ENCODE results near the gene SFMBT1. TPM values are rescaled to one million over a fixed set of nuclear protein-coding genes. Genes with fewer than 3 reads are reported as not detected.

The SFMBT1 gene
- total and polyA plus RNA-seq, 4 donors, result 4.4 to 17.8 (median 10.4) TPM

DNA sequence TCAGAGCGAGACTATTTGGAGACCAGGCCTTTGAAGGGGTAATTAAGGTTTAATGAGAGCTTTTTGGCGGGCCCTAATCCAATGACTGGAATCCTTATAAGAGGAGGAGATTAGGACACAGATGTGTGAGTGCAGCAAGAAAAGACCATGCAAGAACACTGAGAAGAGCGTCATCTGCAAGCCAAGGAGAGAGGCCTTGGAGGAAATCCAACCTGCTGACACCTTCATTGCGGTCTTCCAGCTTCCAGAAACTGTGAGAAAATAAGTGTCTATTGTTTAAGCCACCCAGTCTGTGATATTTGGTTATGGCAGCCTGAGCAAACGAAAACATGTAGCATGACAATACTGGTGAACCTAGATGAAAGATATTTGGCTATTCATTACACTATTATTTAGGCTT, 188.0 kb downstream of the SFMBT1 start:
- Histone ChIP-seq H3K4me3 (ENCODE audit: low read depth in 1 of 3, low read length in 3 of 3) (no peak overlapping the region), H3K27ac (ENCODE audit: low read depth in 1 of 2, low read length in 2 of 2) (no peak overlapping the region), H3K36me3 (ENCODE audit: control insufficient read depth in 4 of 4, insufficient read depth in 3 of 4, low read depth in 1 of 4, low read length in 3 of 4) (peaks cover 0 to 9% (median 0%) of the 10 kb centered on the region in 4 donors), H3K9ac (ENCODE audit: low read depth in 1 of 2, low read length in 2 of 2) (no peak overlapping the region), H3K27me3 (ENCODE audit: control insufficient read depth in 4 of 4, insufficient read depth in 4 of 4, low read length in 3 of 4) (no peaks in the 10 kb centered on the region), H3K9me3 (ENCODE audit: control insufficient read depth in 4 of 4, low read length in 3 of 4) (no peaks in the 10 kb centered on the region), H3K4me1 (ENCODE audit: control insufficient read depth in 4 of 4, insufficient read depth in 4 of 4, low read length in 3 of 4) (no peaks in the 10 kb centered on the region)
- DNase-seq (ENCODE audit: low spot score), result no peak
- WGBS, result 96% methylated on average over 5 of the region's 5 CpGs
- TF ChIP-seq, protein P1, sequence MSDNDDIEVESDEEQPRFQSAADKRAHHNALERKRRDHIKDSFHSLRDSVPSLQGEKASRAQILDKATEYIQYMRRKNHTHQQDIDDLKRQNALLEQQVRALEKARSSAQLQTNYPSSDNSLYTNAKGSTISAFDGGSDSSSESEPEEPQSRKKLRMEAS (IDR thresholded peaks at IDR 0.05), result no peak
- TF ChIP-seq NR2F2 (IDR thresholded peaks at IDR 0.05) (no peak), RAD21 (IDR thresholded peaks at IDR 0.05) (no peak), EGR1 (IDR thresholded peaks at IDR 0.05; ENCODE audit: low read depth in 2 of 2) (no peak), GABPA (IDR thresholded peaks at IDR 0.05 in 1 of 2, conservative IDR thresholded peaks at IDR 0.05 in 1 of 2) (no peak), YY1 (IDR thresholded peaks at IDR 0.05) (no peak), HNF4A (conservative IDR thresholded peaks at IDR 0.05) (no peak), SP1 (IDR thresholded peaks at IDR 0.05) (no peak), JUND (IDR thresholded peaks at IDR 0.05) (no peak)
- TF ChIP-seq, protein P2, sequence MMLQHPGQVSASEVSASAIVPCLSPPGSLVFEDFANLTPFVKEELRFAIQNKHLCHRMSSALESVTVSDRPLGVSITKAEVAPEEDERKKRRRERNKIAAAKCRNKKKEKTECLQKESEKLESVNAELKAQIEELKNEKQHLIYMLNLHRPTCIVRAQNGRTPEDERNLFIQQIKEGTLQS (IDR thresholded peaks at IDR 0.05), result no peak
- TF ChIP-seq, protein P3, sequence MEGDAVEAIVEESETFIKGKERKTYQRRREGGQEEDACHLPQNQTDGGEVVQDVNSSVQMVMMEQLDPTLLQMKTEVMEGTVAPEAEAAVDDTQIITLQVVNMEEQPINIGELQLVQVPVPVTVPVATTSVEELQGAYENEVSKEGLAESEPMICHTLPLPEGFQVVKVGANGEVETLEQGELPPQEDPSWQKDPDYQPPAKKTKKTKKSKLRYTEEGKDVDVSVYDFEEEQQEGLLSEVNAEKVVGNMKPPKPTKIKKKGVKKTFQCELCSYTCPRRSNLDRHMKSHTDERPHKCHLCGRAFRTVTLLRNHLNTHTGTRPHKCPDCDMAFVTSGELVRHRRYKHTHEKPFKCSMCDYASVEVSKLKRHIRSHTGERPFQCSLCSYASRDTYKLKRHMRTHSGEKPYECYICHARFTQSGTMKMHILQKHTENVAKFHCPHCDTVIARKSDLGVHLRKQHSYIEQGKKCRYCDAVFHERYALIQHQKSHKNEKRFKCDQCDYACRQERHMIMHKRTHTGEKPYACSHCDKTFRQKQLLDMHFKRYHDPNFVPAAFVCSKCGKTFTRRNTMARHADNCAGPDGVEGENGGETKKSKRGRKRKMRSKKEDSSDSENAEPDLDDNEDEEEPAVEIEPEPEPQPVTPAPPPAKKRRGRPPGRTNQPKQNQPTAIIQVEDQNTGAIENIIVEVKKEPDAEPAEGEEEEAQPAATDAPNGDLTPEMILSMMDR (IDR thresholded peaks at IDR 0.05; ENCODE audit: low read depth, low read length, missing input control), result no peak
- TF ChIP-seq, protein P4, sequence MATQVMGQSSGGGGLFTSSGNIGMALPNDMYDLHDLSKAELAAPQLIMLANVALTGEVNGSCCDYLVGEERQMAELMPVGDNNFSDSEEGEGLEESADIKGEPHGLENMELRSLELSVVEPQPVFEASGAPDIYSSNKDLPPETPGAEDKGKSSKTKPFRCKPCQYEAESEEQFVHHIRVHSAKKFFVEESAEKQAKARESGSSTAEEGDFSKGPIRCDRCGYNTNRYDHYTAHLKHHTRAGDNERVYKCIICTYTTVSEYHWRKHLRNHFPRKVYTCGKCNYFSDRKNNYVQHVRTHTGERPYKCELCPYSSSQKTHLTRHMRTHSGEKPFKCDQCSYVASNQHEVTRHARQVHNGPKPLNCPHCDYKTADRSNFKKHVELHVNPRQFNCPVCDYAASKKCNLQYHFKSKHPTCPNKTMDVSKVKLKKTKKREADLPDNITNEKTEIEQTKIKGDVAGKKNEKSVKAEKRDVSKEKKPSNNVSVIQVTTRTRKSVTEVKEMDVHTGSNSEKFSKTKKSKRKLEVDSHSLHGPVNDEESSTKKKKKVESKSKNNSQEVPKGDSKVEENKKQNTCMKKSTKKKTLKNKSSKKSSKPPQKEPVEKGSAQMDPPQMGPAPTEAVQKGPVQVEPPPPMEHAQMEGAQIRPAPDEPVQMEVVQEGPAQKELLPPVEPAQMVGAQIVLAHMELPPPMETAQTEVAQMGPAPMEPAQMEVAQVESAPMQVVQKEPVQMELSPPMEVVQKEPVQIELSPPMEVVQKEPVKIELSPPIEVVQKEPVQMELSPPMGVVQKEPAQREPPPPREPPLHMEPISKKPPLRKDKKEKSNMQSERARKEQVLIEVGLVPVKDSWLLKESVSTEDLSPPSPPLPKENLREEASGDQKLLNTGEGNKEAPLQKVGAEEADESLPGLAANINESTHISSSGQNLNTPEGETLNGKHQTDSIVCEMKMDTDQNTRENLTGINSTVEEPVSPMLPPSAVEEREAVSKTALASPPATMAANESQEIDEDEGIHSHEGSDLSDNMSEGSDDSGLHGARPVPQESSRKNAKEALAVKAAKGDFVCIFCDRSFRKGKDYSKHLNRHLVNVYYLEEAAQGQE (IDR thresholded peaks at IDR 0.05), result no peak

DNA sequence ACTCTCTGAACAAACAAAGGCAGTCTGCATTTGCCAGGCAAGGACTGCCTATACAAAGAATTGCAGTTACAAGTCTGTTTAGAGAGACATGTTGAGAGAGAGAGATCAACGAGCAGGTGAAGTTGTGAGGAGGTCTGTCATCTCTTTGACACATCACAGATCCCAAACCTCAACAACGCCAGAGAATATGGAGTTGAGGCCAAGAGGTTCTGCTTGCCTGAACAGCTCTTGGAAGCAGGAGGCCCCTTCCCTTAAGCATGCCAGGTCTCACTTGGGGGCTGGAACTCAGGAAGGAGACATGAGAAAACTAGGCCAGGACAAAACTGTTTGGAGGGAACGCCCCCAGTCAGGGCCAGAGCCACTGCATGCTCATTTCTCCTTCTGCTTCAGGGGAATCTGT, 188.7 kb downstream of the SFMBT1 start:
- Histone ChIP-seq H3K27ac (ENCODE audit: low read depth in 1 of 2, low read length in 2 of 2) (no peak overlapping the region), H3K4me1 (ENCODE audit: control insufficient read depth in 4 of 4, insufficient read depth in 4 of 4, low read length in 3 of 4) (no peaks in the 10 kb centered on the region), H3K27me3 (ENCODE audit: control insufficient read depth in 4 of 4, insufficient read depth in 4 of 4, low read length in 3 of 4) (no peaks in the 10 kb centered on the region), H3K9me3 (ENCODE audit: control insufficient read depth in 4 of 4, low read length in 3 of 4) (no peaks in the 10 kb centered on the region), H3K9ac (ENCODE audit: low read depth in 1 of 2, low read length in 2 of 2) (no peak overlapping the region), H3K4me3 (ENCODE audit: low read depth in 1 of 3, low read length in 3 of 3) (no peak overlapping the region), H3K36me3 (ENCODE audit: control insufficient read depth in 4 of 4, insufficient read depth in 3 of 4, low read depth in 1 of 4, low read length in 3 of 4) (peaks cover 0 to 14% (median 0%) of the 10 kb centered on the region in 4 donors)
- no peak for DNase-seq (ENCODE audit: low spot score)
- WGBS, result 94% methylated on average over 3 of the region's 3 CpGs
- TF ChIP-seq RXRA (IDR thresholded peaks at IDR 0.05), result no peak
- TF ChIP-seq, protein P3 (IDR thresholded peaks at IDR 0.05; ENCODE audit: low read depth, low read length, missing input control), result no peak
- TF ChIP-seq HNF4G (IDR thresholded peaks at IDR 0.05), result no peak
- TF ChIP-seq HNF4A (conservative IDR thresholded peaks at IDR 0.05), result no peak
- TF ChIP-seq, protein P2 (IDR thresholded peaks at IDR 0.05), result no peak
- no peak for TF ChIP-seq JUND (IDR thresholded peaks at IDR 0.05)
- TF ChIP-seq, protein P4 (IDR thresholded peaks at IDR 0.05), result no peak
- TF ChIP-seq, protein P1 (IDR thresholded peaks at IDR 0.05), result no peak
- TF ChIP-seq YY1 (IDR thresholded peaks at IDR 0.05), result no peak
- TF ChIP-seq FOXA2 (IDR thresholded peaks at IDR 0.05), result no peak
- no peak for TF ChIP-seq EGR1 (IDR thresholded peaks at IDR 0.05; ENCODE audit: low read depth in 2 of 2)
- TF ChIP-seq FOXA1 (IDR thresholded peaks at IDR 0.05), result no peak
- TF ChIP-seq SP1 (IDR thresholded peaks at IDR 0.05), result no peak
- TF ChIP-seq RAD21 (IDR thresholded peaks at IDR 0.05), result no peak
- TF ChIP-seq GABPA (IDR thresholded peaks at IDR 0.05 in 1 of 2, conservative IDR thresholded peaks at IDR 0.05 in 1 of 2), result no peak
- TF ChIP-seq NR2F2 (IDR thresholded peaks at IDR 0.05), result no peak
- no peak for TF ChIP-seq TAF1 (conservative IDR thresholded peaks at IDR 0.05)

Measured in liver (tissue), 9 donors.